HCT116 (cell line): ENCODE measurements around the gene PCBP3.

Experiments used
- CEBPB ChIP-seq: IDR thresholded peaks from 2 replicates; pipeline ENCODE4 v1.6.1; 2012; ENCODE audit warnings: low read depth
- CTCF ChIP-seq, 3 experiments: fragments of 200-600 bp in 1 of 3; sonication (generic) in 1 of 3; IDR thresholded peaks in 2 of 3; conservative IDR thresholded peaks in 1 of 3; 2 replicates each; pipeline ENCODE4 v1.5.1; 2012 to 2017; ENCODE audit warnings: low read depth in 2 of 3, low read length in 2 of 3, antibody characterized with exemption in 1 of 3, borderline replicate concordance in 1 of 3, control low read depth in 1 of 3, mild to moderate bottlenecking in 1 of 3, mixed read lengths in 1 of 3, mixed run types in 1 of 3, moderate library complexity in 1 of 3; ENCODE audit not compliant: insufficient read depth in 1 of 3
- MAX ChIP-seq: IDR thresholded peaks from 2 replicates; pipeline ENCODE4 v1.6.1; 2012
- POLR2AphosphoS5 ChIP-seq: IDR thresholded peaks from 2 replicates; pipeline ENCODE4 v1.6.1; 2011; ENCODE audit warnings: mild to moderate bottlenecking, low read depth, low read length, moderate library complexity
- REST ChIP-seq: IDR thresholded peaks from 2 replicates; pipeline ENCODE4 v1.6.1; 2012; ENCODE audit warnings: low read depth
- ZBTB33 ChIP-seq: IDR thresholded peaks from 2 replicates; pipeline ENCODE4 v1.6.1; 2011; ENCODE audit warnings: mild to moderate bottlenecking, low read length, moderate library complexity; ENCODE audit not compliant: insufficient replicate concordance; ENCODE audit errors: extremely low read depth
- ZNF274 ChIP-seq: fragments of 200-500 bp; sonication (Bioruptor generic); IDR thresholded peaks from 2 replicates; pipeline ENCODE4 v1.6.1; 2014; ENCODE audit warnings: mild to moderate bottlenecking, low read depth, low read length, inconsistent platforms

- TF ChIP-seq CTCF (IDR thresholded peaks at IDR 0.05 in 2 of 3, conservative IDR thresholded peaks at IDR 0.05 in 1 of 3; ENCODE audit: borderline replicate concordance in 1 of 3, insufficient read depth in 1 of 3, low read depth in 2 of 3, low read length in 2 of 3): no peak
- TF ChIP-seq POLR2AphosphoS5: no peak
- TF ChIP-seq ZBTB33: no peak
- TF ChIP-seq CEBPB: no peak
- no peak for TF ChIP-seq REST
- TF ChIP-seq MAX: no peak
- no peak for TF ChIP-seq ZNF274
These were observed 23.2 kb upstream of the PCBP3 start for GRCh38 chr21:45620201-45620923.
